HG03139 (cell line): ENCODE data around the gene ZNF324B.
"Not testable (repeated sequence)": the region's sequence is repeated elsewhere in the genome, so short reads cannot be mapped to it uniquely, and the experiment has no call there.

Experiments used
- ATAC-seq: cut with Tn5 transposase; IDR thresholded peaks from one replicate; pipeline ENCODE4 v1.9.1; 2021; ENCODE audit not compliant: unreplicated experiment

The ZNF324B gene

DNA sequence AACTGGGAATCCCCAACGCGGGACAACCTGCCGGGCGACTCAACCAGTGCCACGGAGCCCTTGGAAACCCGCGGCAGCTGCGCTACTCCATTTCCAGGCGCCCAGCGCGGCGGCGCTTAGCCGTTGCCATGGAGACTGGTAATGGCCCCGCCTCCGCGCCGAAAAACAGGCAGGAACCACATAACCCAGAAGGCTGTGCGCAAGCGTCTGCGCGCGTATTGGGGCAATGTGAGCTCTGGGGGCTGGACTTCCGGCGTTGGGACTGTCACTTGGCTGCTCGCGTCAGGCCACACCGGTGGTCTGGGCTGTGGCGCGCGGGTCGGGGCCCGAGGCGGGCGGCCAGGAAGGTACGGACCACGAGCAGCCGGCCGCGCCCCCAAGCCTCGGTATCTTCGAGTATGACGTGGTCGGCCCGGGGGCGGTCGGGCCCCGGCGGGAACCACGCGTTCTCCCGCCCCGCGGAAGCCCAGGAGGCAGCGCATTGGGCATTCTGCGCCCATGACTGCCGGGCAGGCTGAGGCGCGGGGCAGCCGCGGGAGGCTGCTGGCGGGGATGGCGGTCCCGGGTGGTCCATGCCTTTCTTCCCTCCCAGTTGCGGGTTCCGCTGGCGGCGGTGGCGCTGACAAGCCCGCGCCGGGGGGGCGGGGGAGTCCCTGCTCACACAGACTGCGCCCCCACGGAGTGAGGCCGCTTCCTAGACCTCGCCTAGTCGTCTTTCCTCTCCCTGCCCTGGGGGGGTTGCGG, at the start of gene ZNF324B:
TSS of gene ZNF324B (plus strand) at position 265 of the 744 bp plus-strand sequence. CDS start 2,080 bp downstream, outside the sequence.
- peak; percentile 92 for ATAC-seq

GRCh38 chr19:58401840-58402421, 49.5 kb upstream of the ZNF324B start:
- ATAC-seq = no peak

- not testable (repeated sequence) for ATAC-seq
Measured at GRCh38 chr19:58403920-58404478, 47.4 kb upstream of the ZNF324B start.

GRCh38 chr19:58406818-58407657, 44.4 kb upstream of the ZNF324B start:
- no peak for ATAC-seq

GRCh38 chr19:58407658-58408151, 43.7 kb upstream of the ZNF324B start:
- no peak for ATAC-seq

DNA sequence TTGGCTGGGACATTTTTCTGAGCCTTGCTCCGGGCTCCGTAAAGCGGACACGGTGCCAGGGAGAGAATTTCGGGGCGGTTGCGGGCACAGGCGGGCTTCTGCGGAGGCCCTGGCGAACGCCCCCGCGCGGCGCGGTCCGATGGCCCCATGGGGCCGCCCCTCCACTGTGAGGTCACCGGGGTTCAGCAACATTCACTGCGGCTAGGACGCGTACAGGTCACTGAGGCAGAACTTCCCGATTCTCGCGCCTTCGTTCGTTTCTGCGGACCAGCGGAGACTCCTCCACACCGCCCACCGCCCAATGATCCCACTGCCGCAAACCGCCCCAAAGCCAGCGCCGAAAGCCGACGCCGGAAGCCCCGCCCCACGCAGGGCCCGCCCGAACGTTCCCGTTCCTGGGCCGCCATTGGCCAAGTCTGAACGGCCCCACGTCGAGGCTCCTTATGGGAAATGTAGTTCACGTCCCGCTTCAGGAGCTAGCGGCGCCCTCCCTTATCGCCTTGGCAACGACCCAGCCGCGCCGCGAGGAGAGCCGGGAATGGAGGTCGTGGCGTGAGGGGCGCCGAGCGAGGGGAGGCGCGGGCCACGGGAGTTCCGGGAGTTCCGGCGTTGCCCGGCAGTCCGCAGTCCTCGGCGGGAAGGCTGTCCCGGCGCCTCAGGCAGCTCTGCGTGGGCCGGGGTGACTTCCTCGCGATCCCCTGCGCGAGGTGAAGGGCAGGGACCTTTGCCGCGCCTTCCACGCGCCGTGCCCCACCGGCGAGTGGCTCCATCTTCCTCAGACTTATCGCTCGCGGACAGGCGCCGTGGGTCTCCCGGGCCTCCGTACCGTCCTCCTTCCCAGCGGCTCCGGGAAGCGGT, 43.0 kb upstream of the ZNF324B start, which contains the start of gene ZNF584:
TSS of gene ZNF584 (plus strand) at position 498 of the 858 bp plus-strand sequence. CDS start 499 bp downstream, outside the sequence.
- ATAC-seq = peak; percentile 94

DNA sequence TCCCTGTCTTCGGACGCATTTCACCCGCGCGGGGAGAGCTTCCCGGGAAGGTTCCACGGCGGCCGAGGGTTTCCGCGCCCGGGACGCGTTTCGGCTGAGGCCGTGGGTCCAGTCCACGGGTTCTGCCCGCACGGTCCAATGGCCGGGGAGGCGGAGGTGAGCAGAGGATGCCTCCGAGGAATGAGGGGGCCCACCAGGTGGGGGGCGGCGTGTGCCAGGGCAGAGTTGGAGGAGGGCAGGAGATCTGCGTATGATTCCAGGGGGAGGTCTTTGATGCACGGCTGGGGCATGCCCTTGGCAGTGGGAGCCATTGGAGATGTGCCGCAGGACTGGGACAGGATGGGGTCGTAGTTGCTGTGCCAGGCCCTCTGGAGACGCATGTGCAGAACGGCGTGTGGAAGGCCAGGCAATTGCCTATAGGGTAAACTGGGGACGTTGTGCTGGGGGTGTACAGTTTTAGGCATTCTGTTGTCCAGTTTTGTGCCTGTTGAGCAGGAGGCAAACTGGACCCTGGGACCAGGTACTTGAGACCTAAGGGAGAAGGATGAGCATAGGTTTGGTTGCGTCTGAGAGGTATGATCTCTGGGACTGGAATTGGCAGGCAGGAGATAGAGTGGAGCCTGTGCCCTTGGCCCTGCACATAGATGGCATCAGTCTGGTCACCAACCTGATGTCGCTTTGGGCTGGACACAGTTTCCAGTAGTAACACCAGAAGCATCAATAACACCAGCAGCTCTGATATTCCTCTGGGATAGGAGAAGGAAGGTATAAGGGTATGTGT, 42.2 kb upstream of the ZNF324B start:
- ATAC-seq = no peak

DNA sequence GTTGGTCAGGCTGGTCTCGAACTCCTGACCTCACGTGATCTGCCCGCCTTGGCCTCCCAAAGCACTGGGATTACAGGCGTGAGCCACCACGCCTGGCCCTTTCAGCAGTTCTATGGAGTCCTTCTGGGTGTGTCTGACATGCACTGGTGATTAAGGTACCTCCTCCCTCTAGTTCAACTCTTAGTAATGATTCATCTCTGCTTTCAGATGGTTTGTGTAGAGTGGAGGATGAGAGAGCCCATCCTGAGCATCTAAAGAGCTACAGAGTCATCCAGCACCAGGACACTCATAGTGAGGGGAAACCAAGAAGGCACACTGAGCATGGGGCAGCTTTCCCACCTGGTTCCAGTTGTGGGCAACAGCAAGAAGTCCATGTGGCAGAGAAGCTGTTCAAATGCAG, 34.8 kb upstream of the ZNF324B start:
- no peak for ATAC-seq

GRCh38 chr19:58417071-58417470, 34.4 kb upstream of the ZNF324B start:
- no peak for ATAC-seq

DNA sequence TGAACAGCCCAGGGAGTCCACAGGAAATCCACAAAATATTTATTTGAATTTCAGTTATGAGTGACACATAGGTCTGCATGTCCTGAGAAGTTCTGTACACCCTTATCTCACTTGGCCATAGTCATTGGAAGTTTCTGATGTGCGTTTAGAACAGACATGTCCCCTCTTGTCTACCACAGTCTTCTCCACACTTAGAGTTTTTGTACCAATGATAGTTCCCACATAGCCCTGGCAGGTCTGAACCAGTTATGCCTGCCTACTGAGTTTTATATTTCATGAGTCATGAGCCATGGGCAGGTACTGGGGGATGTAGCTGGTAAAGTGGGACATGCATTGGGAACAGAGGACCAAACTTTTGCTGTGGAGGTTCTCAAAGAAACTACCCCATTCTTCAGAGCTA, 22.8 kb upstream of the ZNF324B start:
- ATAC-seq = no peak

- no peak for ATAC-seq
Measured at GRCh38 chr19:58429745-58430144, 21.7 kb upstream of the ZNF324B start.

GRCh38 chr19:58434217-58434616, 17.2 kb upstream of the ZNF324B start:
- no peak for ATAC-seq

DNA sequence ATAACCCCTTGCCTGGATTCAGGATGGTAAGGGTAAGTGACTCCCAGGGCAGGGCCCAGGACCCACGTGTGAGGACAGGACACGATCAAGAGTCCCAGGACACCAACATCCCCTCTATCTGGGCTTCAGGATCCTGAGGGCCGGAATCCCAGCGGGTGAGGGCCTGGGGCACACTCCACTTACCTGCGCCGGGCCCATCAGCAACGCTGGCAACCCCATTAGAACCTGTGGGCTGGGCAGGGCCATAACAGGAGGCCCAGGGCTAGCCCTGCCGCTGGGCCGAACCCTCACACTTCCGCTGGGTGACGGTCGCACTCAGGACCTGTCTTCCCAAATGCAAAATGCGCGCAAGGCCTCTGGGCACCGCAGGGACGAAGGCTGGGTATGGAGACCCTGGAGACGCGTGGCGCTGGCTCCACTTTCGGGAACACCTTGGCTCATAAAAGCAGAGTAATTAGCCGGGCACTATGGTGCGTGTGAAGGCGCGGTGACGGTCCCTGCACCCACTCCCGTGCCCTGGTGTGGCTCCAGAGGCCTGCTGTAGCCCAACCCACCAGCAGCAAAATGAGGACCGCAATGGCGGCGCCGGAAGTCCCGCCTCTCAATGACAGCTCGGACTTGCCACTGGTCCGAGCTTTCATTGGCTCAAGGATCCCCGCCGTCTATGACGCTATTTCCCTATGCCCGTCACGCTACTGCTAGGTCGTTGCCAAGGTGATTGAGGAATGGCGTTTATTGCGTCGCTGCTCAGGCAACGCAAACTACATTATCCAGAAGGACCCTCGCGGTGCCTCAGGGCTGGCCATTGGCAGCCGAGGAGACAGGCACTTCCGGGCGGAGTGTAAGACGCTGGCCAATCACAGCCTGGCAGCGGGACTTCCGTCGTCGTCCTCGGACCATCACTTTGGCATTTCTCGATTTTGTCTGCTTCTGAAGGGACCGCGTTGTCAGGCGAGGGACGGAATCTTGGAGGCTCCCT, 11.6 kb upstream of the ZNF324B start, which contains the start of gene ZNF132:
TSS of gene ZNF132 (minus strand) at position 578 of the 979 bp plus-strand sequence. CDS start at position 246, 332 bp downstream.
- ATAC-seq = peak; percentile 93

DNA sequence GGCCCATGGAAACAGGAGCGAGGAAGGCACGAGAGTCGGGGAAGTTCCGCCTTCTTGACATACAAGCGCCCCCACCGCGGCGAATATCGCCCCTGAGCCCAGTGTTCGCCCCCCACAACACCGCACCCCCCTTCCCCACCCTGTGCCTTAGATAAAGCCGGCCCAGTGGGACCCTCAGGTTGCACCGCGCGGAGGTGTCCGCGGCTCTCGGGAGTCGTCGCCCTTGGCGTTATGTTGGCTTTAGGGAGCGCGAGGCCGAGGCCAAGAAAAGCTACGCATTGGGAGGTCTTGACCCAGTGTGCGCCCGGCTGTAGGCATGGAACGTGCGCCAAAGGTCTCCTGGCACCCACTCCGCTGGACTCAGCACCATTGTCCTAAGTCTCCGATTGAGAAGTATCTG, 10.9 kb upstream of the ZNF324B start:
- ATAC-seq = no peak

DNA sequence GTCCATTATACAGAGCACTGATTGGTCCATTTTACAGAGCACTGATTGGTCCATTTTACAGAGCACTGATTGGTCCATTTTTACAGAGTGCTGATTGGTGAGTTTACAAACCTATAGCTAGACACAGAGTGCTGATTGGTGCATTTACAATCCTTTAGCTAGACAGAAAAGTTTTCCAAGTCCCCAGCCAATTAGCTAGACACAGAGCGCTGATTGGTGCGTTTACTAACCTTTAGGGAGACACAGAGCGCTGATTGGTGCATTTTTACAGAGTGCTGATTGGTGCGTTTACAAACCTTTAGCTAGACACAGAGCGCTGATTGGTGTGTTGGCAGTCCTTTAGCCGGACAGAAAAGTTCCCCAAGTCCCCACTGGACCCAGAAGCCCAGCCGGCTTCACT, 8.4 kb upstream of the ZNF324B start:
- not testable (repeated sequence) for ATAC-seq

- not testable (repeated sequence) for ATAC-seq
Measured at GRCh38 chr19:58448860-58449259, 2.6 kb upstream of the ZNF324B start.

DNA sequence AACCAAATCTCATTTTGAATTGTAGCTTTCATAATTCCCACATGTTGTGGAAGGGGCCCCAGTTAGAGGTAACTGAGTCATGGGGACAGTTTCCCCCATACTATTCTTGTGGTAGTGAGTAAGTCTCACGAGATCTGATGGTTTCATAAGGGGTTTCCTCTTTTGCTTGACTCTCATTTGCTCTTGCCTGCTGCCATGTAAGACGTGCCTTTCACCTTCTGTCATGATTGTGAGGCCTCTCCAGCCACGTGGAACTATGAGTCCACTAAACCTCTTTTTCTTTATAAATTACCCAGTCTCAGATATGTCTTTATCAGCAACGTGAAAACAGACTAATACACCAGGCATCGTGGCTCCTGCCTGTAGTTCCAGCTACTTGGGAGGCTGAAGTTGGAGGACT, 1.4 kb upstream of the ZNF324B start:
- not testable (repeated sequence) for ATAC-seq

- no peak for ATAC-seq
Measured at GRCh38 chr19:58450856-58451357, 515 bp upstream of the ZNF324B start.
